ACC112 (cell line): ENCODE results near the gene THOC3.
A peak's percentile ranks its signal among the peaks of the same experiment; 100 is the strongest.
"Not testable (repeated sequence)": the region's sequence is repeated elsewhere in the genome, so short reads cannot be mapped to it uniquely, and the experiment has no call there.

ENCODE experiments used
- H2AFZ ChIP-seq: fragments of 200-600 bp; sonication (generic); one replicate; pipeline ENCODE4 v1.6.0; 2017; ENCODE audit warnings: antibody characterized with exemption, low read length; ENCODE audit not compliant: unreplicated experiment
- H3K27ac ChIP-seq: fragments of 200-600 bp; sonication (generic); 2 replicates; pipeline ENCODE4 v1.5.1; 2014; ENCODE audit warnings: low read depth, mild to moderate bottlenecking, antibody characterized with exemption, low read length, moderate library complexity
- H3K27me3 ChIP-seq: fragments of 200-600 bp; sonication (generic); 2 replicates; pipeline ENCODE4 v1.6.1; 2014; ENCODE audit warnings: mild to moderate bottlenecking, antibody characterized with exemption, low read length, moderate library complexity, mixed read lengths; ENCODE audit not compliant: insufficient read depth
- H3K36me3 ChIP-seq: fragments of 200-600 bp; sonication (generic); 2 replicates; pipeline ENCODE4 v1.6.1; 2016; ENCODE audit warnings: mild to moderate bottlenecking, antibody characterized with exemption, low read length, moderate library complexity, mixed read lengths; ENCODE audit not compliant: insufficient read depth
- H3K4me1 ChIP-seq: fragments of 200-600 bp; sonication (generic); one replicate; pipeline ENCODE4 v1.6.1; 2016; ENCODE audit warnings: low read length, mixed read lengths; ENCODE audit not compliant: insufficient read depth, unreplicated experiment, control insufficient read depth
- H3K4me3 ChIP-seq: fragments of 200-600 bp; sonication (generic); 2 replicates; pipeline ENCODE4 v1.5.1; 2014; ENCODE audit warnings: mild to moderate bottlenecking, low read depth, low read length
- H3K79me2 ChIP-seq: fragments of 200-600 bp; sonication (generic); one replicate; pipeline ENCODE4 v1.6.0; 2016; ENCODE audit warnings: low read length; ENCODE audit not compliant: control insufficient read depth, unreplicated experiment, insufficient read depth

THOC3 gene

DNA sequence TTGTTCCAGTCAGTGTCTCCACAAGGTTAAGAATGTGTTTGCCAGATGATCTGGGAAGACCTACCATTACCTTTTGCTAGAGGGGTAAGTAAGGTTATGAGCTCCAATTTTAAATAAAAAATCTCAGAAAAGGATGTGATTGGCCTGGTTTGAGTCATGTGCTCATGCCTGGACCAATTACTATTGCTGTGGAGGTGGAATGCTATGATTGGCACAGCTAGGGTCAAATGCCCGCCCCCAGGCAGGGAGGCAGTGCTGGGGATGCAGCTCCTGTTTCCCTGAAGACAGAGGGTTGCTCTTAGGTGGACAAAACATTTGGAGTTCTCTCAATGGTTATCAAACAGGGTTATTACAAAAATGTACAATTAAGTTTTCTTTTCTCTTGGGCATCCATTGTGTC, 29.6 kb downstream of the THOC3 start:
- not testable (repeated sequence) for H2AFZ ChIP-seq, H3K27ac ChIP-seq, H3K36me3 ChIP-seq, H3K4me3 ChIP-seq, H3K27me3 ChIP-seq, H3K4me1 ChIP-seq, H3K79me2 ChIP-seq

DNA sequence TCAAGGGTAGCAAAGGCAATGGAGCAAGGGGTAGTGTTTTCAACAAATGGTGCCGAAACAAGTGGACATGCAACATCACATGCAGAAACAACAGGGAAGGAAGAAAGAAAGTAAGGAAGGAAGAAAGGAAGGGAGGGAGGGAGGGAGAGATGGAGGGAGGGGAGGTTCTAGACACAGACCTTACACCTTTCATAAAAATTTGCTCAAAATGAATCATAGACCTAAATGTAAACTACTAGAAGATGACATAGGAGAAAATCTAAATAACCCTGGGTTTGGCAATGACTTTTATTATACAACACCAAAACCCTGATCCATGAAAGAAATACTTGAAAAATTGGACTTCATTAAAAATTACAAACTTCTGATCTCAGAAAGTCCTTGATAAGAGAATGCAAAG, 39.4 kb downstream of the THOC3 start:
- not testable (repeated sequence) for H3K4me3 ChIP-seq, H3K27me3 ChIP-seq, H3K27ac ChIP-seq, H2AFZ ChIP-seq, H3K36me3 ChIP-seq, H3K79me2 ChIP-seq, H3K4me1 ChIP-seq

DNA sequence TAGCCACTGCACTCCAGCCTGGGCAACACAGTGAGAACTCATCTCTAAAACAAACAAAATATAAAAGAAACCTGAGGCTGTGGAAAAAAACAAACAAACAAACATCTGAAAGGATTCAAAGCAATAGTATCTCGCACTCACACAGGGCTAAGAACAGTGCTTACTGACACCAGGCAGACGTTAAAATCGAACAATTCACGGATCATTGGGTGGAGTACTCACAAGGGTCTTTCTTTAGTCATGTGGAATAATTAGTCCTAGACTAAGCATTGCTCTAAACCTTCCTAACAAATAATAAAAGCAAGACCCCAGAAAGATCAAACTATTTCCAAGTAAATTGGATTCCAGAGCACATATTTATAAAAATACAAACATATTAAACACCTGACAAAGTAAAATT, 43.0 kb downstream of the THOC3 start:
- not testable (repeated sequence) for H3K79me2 ChIP-seq, H2AFZ ChIP-seq, H3K36me3 ChIP-seq, H3K27me3 ChIP-seq, H3K4me3 ChIP-seq, H3K27ac ChIP-seq
- H3K4me1 ChIP-seq, result peaks cover 31% of the 10 kb centered on the region

- Histone ChIP-seq H3K79me2 (no peaks in the 10 kb centered on the region), H2AFZ (peak overlapping the region; percentile 33), H3K4me3 (peak overlapping the region; percentile 28; the same call in 1 of the 2 replicates), H3K4me1 (peaks cover 37% of the 10 kb centered on the region), H3K27me3 (no peaks in the 10 kb centered on the region), H3K36me3 (no peaks in the 10 kb centered on the region), H3K27ac (peak overlapping the region; percentile 81)
Measured at GRCh38 chr5:175922192-175922885, 45.8 kb downstream of the THOC3 start.

GRCh38 chr5:175921061-175921730, 46.9 kb downstream of the THOC3 start:
- no peaks in the 10 kb centered on the region for H3K79me2 ChIP-seq
- no peaks in the 10 kb centered on the region for H3K27me3 ChIP-seq
- H3K36me3 ChIP-seq, result no peaks in the 10 kb centered on the region
- peak overlapping the region; percentile 81; the same call in 1 of the 2 replicates for H3K27ac ChIP-seq
- H3K4me3 ChIP-seq, result no peak overlapping the region
- no peak overlapping the region for H2AFZ ChIP-seq
- H3K4me1 ChIP-seq, result peaks cover 37% of the 10 kb centered on the region

- Histone ChIP-seq H3K4me3 (no peak overlapping the region), H3K27me3 (no peaks in the 10 kb centered on the region), H3K4me1 (peaks cover 37% of the 10 kb centered on the region), H3K36me3 (no peaks in the 10 kb centered on the region), H3K79me2 (no peaks in the 10 kb centered on the region), H2AFZ (no peak overlapping the region), H3K27ac (peak overlapping the region; percentile 36; the same call in 1 of the 2 replicates)
Measured at GRCh38 chr5:175920231-175920811, 47.8 kb downstream of the THOC3 start.

DNA sequence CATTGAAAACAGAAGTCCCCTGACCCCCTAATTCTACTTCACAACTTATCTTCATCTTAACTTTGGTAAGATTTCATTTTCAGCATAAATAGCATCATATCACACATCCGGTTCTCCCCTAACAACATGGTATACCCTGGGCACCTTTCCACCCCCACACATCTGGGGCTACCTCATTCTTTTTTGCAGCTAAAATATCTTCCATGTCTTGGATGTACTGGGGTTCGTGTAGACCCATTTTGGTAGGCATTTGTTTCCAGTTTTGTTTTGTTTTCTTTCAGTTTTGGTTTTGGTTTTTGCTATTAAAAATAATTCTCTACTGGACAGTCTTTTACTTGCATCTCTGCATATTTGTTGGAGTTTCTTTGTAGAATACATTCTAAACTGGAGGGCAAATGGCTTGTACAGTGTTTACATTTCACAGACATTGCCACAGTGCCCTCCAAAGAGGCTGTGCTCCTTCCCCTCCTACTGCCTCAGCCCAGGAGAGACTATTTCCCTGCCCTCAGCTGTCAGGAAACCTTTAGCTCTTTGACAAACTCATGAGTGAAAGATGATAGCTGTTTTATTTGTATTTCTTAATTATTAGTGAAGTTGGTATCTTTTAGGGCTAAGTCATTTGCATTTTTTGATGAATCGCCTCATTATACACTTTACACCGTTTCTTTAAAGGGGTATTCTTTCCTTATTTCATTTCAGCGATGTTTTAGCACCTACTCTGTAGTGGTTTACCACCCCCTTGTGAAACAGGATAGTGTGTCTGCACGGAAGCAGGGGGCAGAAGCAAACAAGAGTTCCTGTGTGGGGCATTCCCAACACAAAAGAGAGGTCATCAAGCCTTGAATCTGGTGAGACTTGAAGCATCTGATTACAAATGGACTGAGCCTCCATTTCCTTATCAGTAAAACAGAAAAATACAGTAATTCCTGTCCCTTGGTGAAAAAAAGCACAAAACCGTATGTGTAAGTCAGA, 52.8 kb downstream of the THOC3 start:
- not testable (repeated sequence) for H3K4me3 ChIP-seq, H3K4me1 ChIP-seq, H2AFZ ChIP-seq, H3K27me3 ChIP-seq, H3K27ac ChIP-seq, H3K36me3 ChIP-seq, H3K79me2 ChIP-seq

DNA sequence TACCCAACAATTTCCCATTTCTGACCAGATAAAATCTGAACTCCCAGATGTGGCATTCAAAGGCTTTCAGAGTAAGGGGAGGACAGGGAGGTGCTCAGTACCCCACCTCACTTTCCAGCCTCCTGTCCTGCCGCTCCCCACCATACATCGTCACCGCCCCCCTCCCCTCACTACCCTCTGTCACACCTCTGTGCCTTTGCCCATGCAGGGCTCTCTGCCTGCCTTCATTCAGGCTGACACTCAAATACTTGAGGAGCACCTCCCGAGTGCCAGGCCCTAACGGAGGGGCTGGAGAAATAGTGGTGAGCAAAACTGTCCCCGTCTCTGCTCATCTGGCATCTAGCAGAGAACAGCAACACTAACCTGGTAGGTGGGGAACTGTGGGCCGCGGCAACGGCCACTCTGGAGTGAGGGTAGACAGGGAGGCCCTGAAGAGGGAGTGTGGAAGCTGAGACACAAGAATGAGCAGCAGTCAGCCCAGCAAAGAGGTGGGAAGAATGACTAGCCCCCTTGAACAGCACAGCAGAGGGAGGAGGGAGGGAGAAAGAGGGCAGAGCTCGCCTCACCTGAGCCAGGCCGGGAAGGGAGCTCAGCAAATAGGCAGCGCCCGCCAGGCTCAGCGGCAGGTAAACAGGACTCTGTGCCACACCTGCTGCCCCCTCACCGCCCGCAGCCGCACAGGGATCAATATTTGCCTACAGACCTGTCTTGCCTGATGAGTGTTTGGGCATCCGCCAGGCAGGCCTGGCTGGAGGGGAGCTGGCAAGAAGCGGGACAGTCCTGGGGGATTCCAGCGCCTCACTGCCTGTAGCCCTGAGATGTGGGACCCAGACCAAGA, 54.1 kb downstream of the THOC3 start:
- H3K27ac ChIP-seq, H3K4me3 ChIP-seq, H3K36me3 ChIP-seq: not testable (repeated sequence)

GRCh38 chr5:175910072-175910471, 58.0 kb downstream of the THOC3 start:
- H3K4me3 ChIP-seq, H3K4me1 ChIP-seq, H3K79me2 ChIP-seq, H3K27ac ChIP-seq, H3K27me3 ChIP-seq, H2AFZ ChIP-seq, H3K36me3 ChIP-seq: not testable (repeated sequence)

More for the DNA sequence above, 54.1 kb downstream of the THOC3 start:
- H2AFZ ChIP-seq, H3K4me1 ChIP-seq, H3K27me3 ChIP-seq, H3K79me2 ChIP-seq: not testable (repeated sequence)
